OCI-LY3 (cell line): ENCODE data around the gene PI4KB.

Source experiments
- EZH2phosphoT487 ChIP-seq: fragments of 200-600 bp; shearing (Covaris generic); IDR thresholded peaks from 2 replicates; pipeline ENCODE4 v1.6.1; 2018; ENCODE audit warnings: antibody characterized with exemption, mixed run types, low read depth
- TF ChIP-seq, protein P1 (sequence below): fragments of 200-600, 300-600 bp; sonication (generic); IDR thresholded peaks from 2 replicates; pipeline ENCODE4 v1.5.1; 2014; ENCODE audit warnings: antibody characterized with exemption, low read length, low read depth

DNA sequence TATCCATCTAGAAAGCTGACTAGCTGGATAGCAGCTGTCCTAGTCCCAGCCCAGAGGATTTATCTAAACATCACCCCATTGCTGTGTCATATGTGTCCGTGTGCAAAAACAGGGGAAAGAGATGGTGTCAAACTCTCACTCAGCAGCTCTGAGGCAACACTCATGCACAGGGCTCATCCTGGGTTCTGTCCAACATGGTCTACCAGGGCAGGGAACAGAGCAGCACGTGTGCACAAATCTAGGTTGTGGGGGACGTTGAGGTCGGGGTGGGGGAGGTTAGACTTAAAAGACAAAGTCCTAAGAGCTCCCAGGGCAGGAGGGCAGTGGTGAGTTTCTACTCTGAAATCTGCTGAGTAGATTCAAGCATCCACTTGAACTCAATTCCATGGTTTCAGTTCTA lies 16.2 kb downstream of the PI4KB start:
- TF ChIP-seq, protein P1, sequence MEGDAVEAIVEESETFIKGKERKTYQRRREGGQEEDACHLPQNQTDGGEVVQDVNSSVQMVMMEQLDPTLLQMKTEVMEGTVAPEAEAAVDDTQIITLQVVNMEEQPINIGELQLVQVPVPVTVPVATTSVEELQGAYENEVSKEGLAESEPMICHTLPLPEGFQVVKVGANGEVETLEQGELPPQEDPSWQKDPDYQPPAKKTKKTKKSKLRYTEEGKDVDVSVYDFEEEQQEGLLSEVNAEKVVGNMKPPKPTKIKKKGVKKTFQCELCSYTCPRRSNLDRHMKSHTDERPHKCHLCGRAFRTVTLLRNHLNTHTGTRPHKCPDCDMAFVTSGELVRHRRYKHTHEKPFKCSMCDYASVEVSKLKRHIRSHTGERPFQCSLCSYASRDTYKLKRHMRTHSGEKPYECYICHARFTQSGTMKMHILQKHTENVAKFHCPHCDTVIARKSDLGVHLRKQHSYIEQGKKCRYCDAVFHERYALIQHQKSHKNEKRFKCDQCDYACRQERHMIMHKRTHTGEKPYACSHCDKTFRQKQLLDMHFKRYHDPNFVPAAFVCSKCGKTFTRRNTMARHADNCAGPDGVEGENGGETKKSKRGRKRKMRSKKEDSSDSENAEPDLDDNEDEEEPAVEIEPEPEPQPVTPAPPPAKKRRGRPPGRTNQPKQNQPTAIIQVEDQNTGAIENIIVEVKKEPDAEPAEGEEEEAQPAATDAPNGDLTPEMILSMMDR, result no peak
- TF ChIP-seq EZH2phosphoT487, result no peak
